Trophoblast cell (in vitro differentiated cells and primary cell): Measurements from ENCODE around the gene HES7. TPM values are rescaled to one million over a fixed set of nuclear protein-coding genes. Genes with fewer than 3 reads are reported as not detected.
A peak's percentile ranks its signal among the peaks of the same experiment; 100 is the strongest.
"Not testable (repeated sequence)": the region's sequence is repeated elsewhere in the genome, so short reads cannot be mapped to it uniquely, and the experiment has no call there.

Experiments used
- DNase-seq, 2 donors: peaks; one replicate each; pipeline ENCODE4 v3.0.0-alpha.2; 2016
- H2AFZ ChIP-seq: 2 replicates; pipeline ENCODE4 v1.6.1; 2013; ENCODE audit warnings: low read length, moderate library complexity, mild to moderate bottlenecking; ENCODE audit not compliant: insufficient read depth, poor library complexity
- H2AK5ac ChIP-seq: 2 replicates; pipeline ENCODE4 v1.6.1; 2013; ENCODE audit warnings: mild to moderate bottlenecking, low read length
- H2BK120ac ChIP-seq: 2 replicates; pipeline ENCODE4 v1.6.1; 2013; ENCODE audit warnings: low read length, mild to moderate bottlenecking, moderate library complexity; ENCODE audit not compliant: insufficient read depth, poor library complexity
- H2BK12ac ChIP-seq: 2 replicates; pipeline ENCODE4 v1.6.1; 2013; ENCODE audit warnings: mild to moderate bottlenecking, low read length, moderate library complexity
- H2BK5ac ChIP-seq: 2 replicates; pipeline ENCODE4 v1.6.1; 2013; ENCODE audit warnings: low read length, low read depth, moderate library complexity, mild to moderate bottlenecking; ENCODE audit not compliant: poor library complexity
- H3K14ac ChIP-seq: 2 replicates; pipeline ENCODE4 v1.6.1; 2013; ENCODE audit warnings: mild to moderate bottlenecking, low read length
- H3K18ac ChIP-seq: 2 replicates; pipeline ENCODE4 v1.6.1; 2013; ENCODE audit warnings: mild to moderate bottlenecking, low read length
- H3K23ac ChIP-seq: 2 replicates; pipeline ENCODE4 v1.6.1; 2013; ENCODE audit warnings: low read length
- H3K27ac ChIP-seq: 2 replicates; pipeline ENCODE4 v1.5.1; 2013; ENCODE audit warnings: low read depth, mild to moderate bottlenecking, inconsistent platforms, low read length, moderate library complexity
- H3K27me3 ChIP-seq: 2 replicates; pipeline ENCODE4 v1.6.1; 2013; ENCODE audit warnings: inconsistent platforms, mild to moderate bottlenecking, low read length, moderate library complexity; ENCODE audit not compliant: insufficient read depth
- H3K36me3 ChIP-seq, 2 experiments: 1 replicate in 1 of 2; 2 replicates in 1 of 2; pipeline ENCODE4 v1.6.1; 2013; ENCODE audit warnings: low read length in 2 of 2, mild to moderate bottlenecking in 2 of 2, moderate library complexity in 1 of 2; ENCODE audit not compliant: insufficient read depth in 2 of 2, control insufficient read depth in 1 of 2
- H3K4ac ChIP-seq: 2 replicates; pipeline ENCODE4 v1.6.1; 2013; ENCODE audit warnings: low read depth, mild to moderate bottlenecking, low read length, moderate library complexity
- H3K4me1 ChIP-seq, 2 experiments: 1 replicate in 1 of 2; 2 replicates in 1 of 2; pipeline ENCODE4 v1.6.1; 2013; ENCODE audit warnings: low read length in 2 of 2, mild to moderate bottlenecking in 2 of 2, moderate library complexity in 1 of 2; ENCODE audit not compliant: insufficient read depth in 2 of 2, control insufficient read depth in 1 of 2
- H3K4me2 ChIP-seq: 2 replicates; pipeline ENCODE4 v1.6.1; 2013; ENCODE audit warnings: inconsistent platforms, mild to moderate bottlenecking, low read length, moderate library complexity
- H3K4me3 ChIP-seq: 2 replicates; pipeline ENCODE4 v1.5.1; 2013; ENCODE audit warnings: mild to moderate bottlenecking, low read depth, low read length, inconsistent platforms
- H3K79me1 ChIP-seq: one replicate; pipeline ENCODE4 v1.6.1; 2013; ENCODE audit warnings: low read length
- H3K79me2 ChIP-seq: 2 replicates; pipeline ENCODE4 v1.6.1; 2013; ENCODE audit warnings: low read length, mild to moderate bottlenecking; ENCODE audit not compliant: control insufficient read depth, insufficient read depth, poor library complexity
- H3K9ac ChIP-seq: 2 replicates; pipeline ENCODE4 v1.6.1; 2013; ENCODE audit warnings: mild to moderate bottlenecking, low read length
- H3K9me3 ChIP-seq: 2 replicates; pipeline ENCODE4 v1.6.1; 2013; ENCODE audit warnings: low read depth, mild to moderate bottlenecking, control low read depth, inconsistent platforms, low read length; ENCODE audit not compliant: insufficient read depth
- H4K12ac ChIP-seq: 2 replicates; pipeline ENCODE4 v1.6.1; 2013; ENCODE audit warnings: low read depth, mild to moderate bottlenecking, low read length, moderate library complexity
- H4K8ac ChIP-seq: 2 replicates; pipeline ENCODE4 v1.6.1; 2013; ENCODE audit warnings: low read depth, mild to moderate bottlenecking, low read length, moderate library complexity
- H4K91ac ChIP-seq: one replicate; pipeline ENCODE4 v1.6.1; 2013; ENCODE audit warnings: low read depth, mild to moderate bottlenecking, low read length, moderate library complexity
- WGBS: extraction: QIAGEN DNeasy Blood & Tissue Kit; methylation state at CpG from one replicate; pipeline ENCODE4 v1.1.7; 2013; ENCODE audit warnings: missing lambda C conversion rate; ENCODE audit not compliant: insufficient read length, insufficient coverage; ENCODE audit errors: extremely low coverage; 5-methylcytosine and 5-hydroxymethylcytosine counted together
- polyA plus RNA-seq: library from polyadenylated mRNA; stranded (reverse); fragments of 200-250 nt; gene quantifications from 2 replicates; pipeline ENCODE4 v1.2.3, GENCODE V29; 2013

Gene HES7
- 0.29 and 0.49 TPM in 2 replicates for polyA plus RNA-seq

- H3K4me1 ChIP-seq = peaks cover 26 to 41% of the 10 kb centered on the region in 2 experiments
- no peak within 1 kb of the TSS for H3K4ac ChIP-seq
- no peak within 1 kb of the TSS for H3K9ac ChIP-seq
- DNase-seq = peak in 1 of 2 donors; percentile 7
- no peak within 1 kb of the TSS for H4K91ac ChIP-seq
- H3K4me3 ChIP-seq = peak within 1 kb of the TSS; percentile 71
- H3K79me2 ChIP-seq = no peaks in the 10 kb centered on the region
- peaks cover 38% of the 10 kb centered on the region for H3K27me3 ChIP-seq
- no peak within 1 kb of the TSS for H3K27ac ChIP-seq
- H3K36me3 ChIP-seq = no peaks in the 10 kb centered on the region
- no peak within 1 kb of the TSS for H4K8ac ChIP-seq
- no peak within 1 kb of the TSS for H3K23ac ChIP-seq
- WGBS = no CpG with 5 or more reads among the region's 29 CpGs
- H2AK5ac ChIP-seq = no peak within 1 kb of the TSS
- no peaks in the 10 kb centered on the region for H3K79me1 ChIP-seq
- no peak within 1 kb of the TSS for H3K14ac ChIP-seq
- H2BK12ac ChIP-seq = no peak within 1 kb of the TSS
- H3K9me3 ChIP-seq = peaks cover 3% of the 10 kb centered on the region
- H3K4me2 ChIP-seq = peak within 1 kb of the TSS; percentile 80
- no peak within 1 kb of the TSS for H2AFZ ChIP-seq
- H2BK120ac ChIP-seq = no peak within 1 kb of the TSS
- H4K12ac ChIP-seq = no peak within 1 kb of the TSS
- H2BK5ac ChIP-seq = no peak within 1 kb of the TSS
- no peak within 1 kb of the TSS for H3K18ac ChIP-seq
Observed at GRCh38 chr17:8123695-8124349, at the start of gene HES7. Gene HES7, minus strand, starts transcription at chr17:8124106. Its CDS starts 22 bp downstream, at chr17:8124084.

- Histone ChIP-seq H3K4me3 (no peak overlapping the region), H3K79me2 (peaks cover 6% of the 10 kb centered on the region), H3K27me3 (no peaks in the 10 kb centered on the region), H3K4ac (no peak overlapping the region), H3K4me1 (peaks cover 19 to 21% of the 10 kb centered on the region in 2 experiments), H3K79me1 (peaks cover 12% of the 10 kb centered on the region), H3K27ac (peak overlapping the region; percentile 90), H3K36me3 (no peaks in the 10 kb centered on the region), H2BK120ac (peak overlapping the region; percentile 18), H4K91ac (no peak overlapping the region), H4K8ac (no peak overlapping the region), H2BK12ac (no peak overlapping the region), H3K14ac (no peak overlapping the region), H3K9ac (no peak overlapping the region), H2AFZ (no peak overlapping the region), H3K18ac (no peak overlapping the region), H4K12ac (no peak overlapping the region), H3K9me3 (no peaks in the 10 kb centered on the region), H2AK5ac (no peak overlapping the region), H2BK5ac (peak overlapping the region; percentile 88), H3K23ac (no peak overlapping the region), H3K4me2 (peak overlapping the region; percentile 85)
- no CpG with 5 or more reads among the region's 23 CpGs for WGBS
- peak; percentile 94 to 98 for DNase-seq
Observed at GRCh38 chr17:8173056-8173870, 49.4 kb upstream of the HES7 start.

GRCh38 chr17:8170186-8170585 lies 46.3 kb upstream of the HES7 start:
- not testable (repeated sequence) for H2AFZ ChIP-seq, H3K27me3 ChIP-seq, H4K8ac ChIP-seq, H3K4me2 ChIP-seq, H3K9me3 ChIP-seq, H3K9ac ChIP-seq, H3K27ac ChIP-seq, H3K4me3 ChIP-seq, H2AK5ac ChIP-seq, H3K4ac ChIP-seq, H3K36me3 ChIP-seq, H3K18ac ChIP-seq, H2BK120ac ChIP-seq, H3K23ac ChIP-seq, H3K79me2 ChIP-seq, H4K12ac ChIP-seq, H3K14ac ChIP-seq, H3K79me1 ChIP-seq, H3K4me1 ChIP-seq, H2BK5ac ChIP-seq, H4K91ac ChIP-seq, H2BK12ac ChIP-seq
- DNase-seq = peak in 1 of 2 donors; percentile 14
- no CpG with 5 or more reads among the region's 19 CpGs for WGBS

GRCh38 chr17:8167526-8167925 lies 43.6 kb upstream of the HES7 start:
- no CpG with 5 or more reads among the region's 3 CpGs for WGBS
- Histone ChIP-seq H2BK120ac (no peak overlapping the region), H3K27ac (no peak overlapping the region), H3K4me1 (peaks cover 13 to 15% of the 10 kb centered on the region in 2 experiments), H3K27me3 (no peaks in the 10 kb centered on the region), H4K8ac (no peak overlapping the region), H2BK5ac (no peak overlapping the region), H3K23ac (no peak overlapping the region), H3K79me1 (peaks cover 10% of the 10 kb centered on the region), H3K4ac (no peak overlapping the region), H3K9ac (no peak overlapping the region), H2BK12ac (no peak overlapping the region), H4K12ac (no peak overlapping the region), H4K91ac (no peak overlapping the region), H2AFZ (no peak overlapping the region), H3K36me3 (no peaks in the 10 kb centered on the region), H3K4me2 (no peak overlapping the region), H3K4me3 (no peak overlapping the region), H2AK5ac (no peak overlapping the region), H3K18ac (no peak overlapping the region), H3K9me3 (no peaks in the 10 kb centered on the region), H3K79me2 (peaks cover 6% of the 10 kb centered on the region), H3K14ac (no peak overlapping the region)
- peak in 1 of 2 donors; percentile 0 for DNase-seq
